PC-3 (cell line): ENCODE results near the gene TMEM94.

Experiments used
- EZH2 ChIP-seq: fragments of 300-600 bp; sonication (generic); IDR thresholded peaks from one replicate; pipeline ENCODE4 v1.6.1; 2017; ENCODE audit warnings: antibody characterized with exemption, mild to moderate bottlenecking, low read length; ENCODE audit not compliant: unreplicated experiment
- TF ChIP-seq, protein P1 (sequence below): fragments of 300-600 bp; sonication (generic); conservative IDR thresholded peaks from 2 replicates; pipeline ENCODE4 v1.5.1; 2017; ENCODE audit warnings: antibody characterized with exemption, low read depth, mild to moderate bottlenecking, low read length

- TF ChIP-seq, protein P1, sequence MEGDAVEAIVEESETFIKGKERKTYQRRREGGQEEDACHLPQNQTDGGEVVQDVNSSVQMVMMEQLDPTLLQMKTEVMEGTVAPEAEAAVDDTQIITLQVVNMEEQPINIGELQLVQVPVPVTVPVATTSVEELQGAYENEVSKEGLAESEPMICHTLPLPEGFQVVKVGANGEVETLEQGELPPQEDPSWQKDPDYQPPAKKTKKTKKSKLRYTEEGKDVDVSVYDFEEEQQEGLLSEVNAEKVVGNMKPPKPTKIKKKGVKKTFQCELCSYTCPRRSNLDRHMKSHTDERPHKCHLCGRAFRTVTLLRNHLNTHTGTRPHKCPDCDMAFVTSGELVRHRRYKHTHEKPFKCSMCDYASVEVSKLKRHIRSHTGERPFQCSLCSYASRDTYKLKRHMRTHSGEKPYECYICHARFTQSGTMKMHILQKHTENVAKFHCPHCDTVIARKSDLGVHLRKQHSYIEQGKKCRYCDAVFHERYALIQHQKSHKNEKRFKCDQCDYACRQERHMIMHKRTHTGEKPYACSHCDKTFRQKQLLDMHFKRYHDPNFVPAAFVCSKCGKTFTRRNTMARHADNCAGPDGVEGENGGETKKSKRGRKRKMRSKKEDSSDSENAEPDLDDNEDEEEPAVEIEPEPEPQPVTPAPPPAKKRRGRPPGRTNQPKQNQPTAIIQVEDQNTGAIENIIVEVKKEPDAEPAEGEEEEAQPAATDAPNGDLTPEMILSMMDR, result no peak
- TF ChIP-seq EZH2, result no peak
Measured at GRCh38 chr17:75502072-75502720, 45.8 kb downstream of the TMEM94 start.
